Astrocyte of the spinal cord (primary cell): ENCODE results near the gene VSTM2L.

Experiments
- DNase-seq: peaks from one replicate; pipeline ENCODE4 v3.0.0; 2011; ENCODE audit warnings: low read depth, low spot score
- H3K4me3 ChIP-seq: 2 replicates; pipeline ENCODE4 v1.5.1; 2011; ENCODE audit warnings: low read depth, mild to moderate bottlenecking, low read length, moderate library complexity
- in situ Hi-C: cut with HindIII; loops from 2 replicates; pipeline ENCODE4 v1.10.0; 2017; ENCODE audit warnings: low sequenced_read_pairs
- TF ChIP-seq, protein P1 (sequence below): IDR thresholded peaks from 2 replicates; pipeline ENCODE4 v1.5.1; 2012; ENCODE audit warnings: low read depth, mild to moderate bottlenecking, low read length, inconsistent platforms

The VSTM2L gene

DNA sequence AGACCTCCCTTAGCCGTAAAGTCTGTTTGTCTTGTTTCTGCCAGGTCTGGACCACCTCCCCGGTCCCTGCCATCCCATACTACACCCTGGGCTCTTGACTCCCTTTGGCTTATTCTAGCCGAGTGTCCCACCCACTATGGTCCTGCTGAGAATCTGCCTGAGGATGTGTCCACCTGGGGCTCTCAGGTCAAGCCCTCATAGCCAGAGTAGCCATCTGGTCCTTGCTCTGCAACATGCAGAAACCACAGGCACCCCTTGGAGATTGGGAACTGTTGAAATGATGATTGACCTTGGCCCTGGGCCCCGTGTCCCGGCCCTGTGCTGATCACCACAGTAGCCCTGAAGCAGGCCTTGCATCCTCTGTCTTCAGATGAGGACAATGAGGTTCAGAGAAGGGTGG lies 44.0 kb downstream of the VSTM2L start:
- DNase-seq = no peak
- in situ Hi-C loops = no loop called here
- TF ChIP-seq, protein P1, sequence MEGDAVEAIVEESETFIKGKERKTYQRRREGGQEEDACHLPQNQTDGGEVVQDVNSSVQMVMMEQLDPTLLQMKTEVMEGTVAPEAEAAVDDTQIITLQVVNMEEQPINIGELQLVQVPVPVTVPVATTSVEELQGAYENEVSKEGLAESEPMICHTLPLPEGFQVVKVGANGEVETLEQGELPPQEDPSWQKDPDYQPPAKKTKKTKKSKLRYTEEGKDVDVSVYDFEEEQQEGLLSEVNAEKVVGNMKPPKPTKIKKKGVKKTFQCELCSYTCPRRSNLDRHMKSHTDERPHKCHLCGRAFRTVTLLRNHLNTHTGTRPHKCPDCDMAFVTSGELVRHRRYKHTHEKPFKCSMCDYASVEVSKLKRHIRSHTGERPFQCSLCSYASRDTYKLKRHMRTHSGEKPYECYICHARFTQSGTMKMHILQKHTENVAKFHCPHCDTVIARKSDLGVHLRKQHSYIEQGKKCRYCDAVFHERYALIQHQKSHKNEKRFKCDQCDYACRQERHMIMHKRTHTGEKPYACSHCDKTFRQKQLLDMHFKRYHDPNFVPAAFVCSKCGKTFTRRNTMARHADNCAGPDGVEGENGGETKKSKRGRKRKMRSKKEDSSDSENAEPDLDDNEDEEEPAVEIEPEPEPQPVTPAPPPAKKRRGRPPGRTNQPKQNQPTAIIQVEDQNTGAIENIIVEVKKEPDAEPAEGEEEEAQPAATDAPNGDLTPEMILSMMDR = no peak
- no peak overlapping the region for H3K4me3 ChIP-seq

DNA sequence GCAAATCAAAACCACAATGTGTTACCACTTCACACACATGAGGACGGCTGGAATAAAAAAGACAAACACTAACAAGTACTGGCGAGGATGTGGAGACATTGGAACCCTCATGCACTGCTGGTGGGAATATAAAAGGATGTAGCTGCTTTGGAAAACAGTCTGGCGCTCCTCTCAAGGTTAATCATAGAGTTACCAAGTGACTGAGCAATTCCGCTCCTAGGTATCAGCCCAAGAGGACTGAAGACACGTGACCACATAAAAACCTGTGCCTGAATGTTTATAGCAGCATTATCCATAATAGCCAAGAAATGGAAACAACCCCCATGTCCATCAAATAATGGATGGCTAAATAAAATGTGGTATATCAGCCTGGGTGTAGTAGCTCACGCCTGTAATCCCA lies 45.0 kb downstream of the VSTM2L start:
- in situ Hi-C loops = no loop called here
- DNase-seq = no peak
- TF ChIP-seq, protein P1 = no peak
- H3K4me3 ChIP-seq = no peak overlapping the region

DNA sequence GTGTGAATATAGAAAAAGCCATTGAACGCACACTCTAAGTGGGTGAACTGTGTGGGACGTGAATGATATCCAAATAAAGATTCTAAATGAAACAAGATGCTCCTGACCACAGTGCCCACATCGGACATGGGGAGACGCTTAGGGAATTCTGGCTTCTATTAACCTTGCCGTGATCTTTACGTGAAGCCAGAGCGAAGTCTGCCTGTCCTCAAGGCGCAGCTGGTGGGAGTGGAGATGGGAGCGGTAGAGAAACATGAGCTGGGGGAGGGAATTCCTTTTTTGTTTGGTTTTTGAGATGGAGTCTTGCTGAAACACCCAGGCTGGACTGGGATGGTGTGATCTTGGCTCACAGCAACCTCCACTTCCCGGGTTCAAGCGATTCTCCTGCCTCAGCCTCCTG lies 46.0 kb downstream of the VSTM2L start:
- no peak overlapping the region for H3K4me3 ChIP-seq
- TF ChIP-seq, protein P1 = no peak
- no peak for DNase-seq
- in situ Hi-C loops = no loop called here

DNA sequence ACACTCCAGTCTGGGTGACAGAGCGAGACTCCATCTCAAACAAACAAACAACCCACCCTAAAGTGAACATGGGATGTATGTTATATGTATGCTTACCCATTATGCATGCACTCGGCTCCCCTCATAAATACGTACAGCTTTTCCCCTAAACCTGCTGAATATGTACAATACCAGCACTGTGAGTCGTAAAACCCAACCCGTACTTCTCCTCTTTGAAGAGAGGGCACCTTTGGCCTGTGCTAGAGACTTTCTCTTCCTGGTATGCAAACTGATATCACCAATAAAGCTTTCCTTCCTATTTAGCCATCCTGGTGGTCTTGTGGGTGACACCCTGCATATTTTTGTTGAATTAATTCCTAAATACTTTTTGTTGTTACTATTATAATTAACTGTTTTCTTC lies 51.3 kb downstream of the VSTM2L start:
- in situ Hi-C loops = no loop called here
- no peak overlapping the region for H3K4me3 ChIP-seq
- no peak for DNase-seq
- TF ChIP-seq, protein P1 = no peak

DNA sequence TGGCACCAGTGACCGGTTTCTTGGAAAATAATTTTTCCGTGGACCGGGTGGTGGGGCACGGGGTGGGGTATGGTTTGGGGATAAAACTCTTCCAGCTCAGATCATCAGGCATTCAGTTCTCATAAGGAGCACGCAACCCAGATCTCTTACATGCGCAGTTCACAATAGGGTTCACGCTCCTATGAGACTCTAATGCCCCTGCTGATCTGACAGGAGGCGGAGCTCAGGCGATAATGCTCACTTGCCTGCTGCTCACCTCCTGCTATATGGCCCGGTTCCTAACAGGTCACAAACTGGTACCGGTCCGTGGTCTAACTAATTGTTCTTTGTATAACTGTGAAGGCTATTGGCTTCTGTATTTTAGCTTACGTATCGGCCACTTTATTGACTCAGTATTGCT lies 51.7 kb downstream of the VSTM2L start:
- H3K4me3 ChIP-seq = no peak overlapping the region
- DNase-seq = no peak
- in situ Hi-C loops = no loop called here
- TF ChIP-seq, protein P1 = no peak

DNA sequence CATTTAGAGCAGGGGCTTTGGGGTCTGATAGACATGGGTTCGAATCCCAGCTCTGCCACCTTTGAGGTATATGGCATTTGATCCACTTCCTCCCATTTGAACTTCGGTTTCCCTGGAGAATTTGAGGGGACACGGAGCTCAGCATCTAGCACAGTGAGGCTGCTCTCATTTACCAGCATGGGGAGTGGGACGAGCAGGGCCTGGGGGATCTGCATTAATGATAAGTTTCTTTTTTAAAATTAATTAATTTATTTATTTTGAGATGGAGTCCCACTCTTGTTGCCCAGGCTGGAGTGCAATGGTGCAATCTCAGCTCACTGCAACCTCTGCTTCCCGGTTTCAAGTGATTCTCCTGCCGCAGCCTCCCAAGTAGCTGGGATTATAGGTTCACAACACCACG lies 52.6 kb downstream of the VSTM2L start:
- in situ Hi-C loops = no loop called here
- TF ChIP-seq, protein P1 = no peak
- no peak overlapping the region for H3K4me3 ChIP-seq
- no peak for DNase-seq

DNA sequence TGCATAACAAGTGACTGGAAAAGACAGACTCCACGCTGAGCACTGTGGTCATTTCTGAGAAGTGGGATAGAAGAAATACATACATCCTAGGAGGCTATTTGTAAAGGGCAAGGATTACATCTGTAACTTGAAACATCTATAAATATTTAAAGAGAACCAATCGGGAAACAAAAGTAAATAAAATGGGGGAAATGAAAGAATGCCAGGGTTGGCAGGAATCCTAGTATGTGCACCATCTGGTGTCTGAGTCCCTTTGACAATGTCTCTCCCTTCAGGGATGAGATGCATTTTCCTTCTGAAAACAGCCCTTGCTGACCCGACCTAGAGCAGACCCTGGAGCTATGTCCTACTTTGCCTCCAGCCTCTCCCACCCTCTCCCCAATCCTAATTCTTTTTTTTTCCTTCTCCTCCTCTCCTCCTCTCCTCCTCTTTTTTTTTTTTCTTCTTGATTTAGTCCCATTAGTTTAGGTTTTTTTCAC lies 53.2 kb downstream of the VSTM2L start:
- TF ChIP-seq, protein P1 = no peak
- in situ Hi-C loops = no loop called here
- H3K4me3 ChIP-seq = no peak overlapping the region
- DNase-seq = peak; percentile 20
